DND-41 (cell line): Measurements from ENCODE around the gene PCDHA6.

ENCODE experiments used
- EZH2 ChIP-seq: IDR thresholded peaks from 3 replicates; pipeline ENCODE4 v1.6.1; 2012; ENCODE audit warnings: borderline replicate concordance, low read depth, mild to moderate bottlenecking, moderate library complexity, low read length, inconsistent platforms; ENCODE audit not compliant: severe bottlenecking
- TF ChIP-seq, protein P1 (sequence below): IDR thresholded peaks from 2 replicates; pipeline ENCODE4 v1.5.1; 2012; ENCODE audit warnings: borderline replicate concordance, low read length, moderate library complexity, mild to moderate bottlenecking; ENCODE audit not compliant: poor library complexity, severe bottlenecking; ENCODE audit errors: extremely low read depth

DNA sequence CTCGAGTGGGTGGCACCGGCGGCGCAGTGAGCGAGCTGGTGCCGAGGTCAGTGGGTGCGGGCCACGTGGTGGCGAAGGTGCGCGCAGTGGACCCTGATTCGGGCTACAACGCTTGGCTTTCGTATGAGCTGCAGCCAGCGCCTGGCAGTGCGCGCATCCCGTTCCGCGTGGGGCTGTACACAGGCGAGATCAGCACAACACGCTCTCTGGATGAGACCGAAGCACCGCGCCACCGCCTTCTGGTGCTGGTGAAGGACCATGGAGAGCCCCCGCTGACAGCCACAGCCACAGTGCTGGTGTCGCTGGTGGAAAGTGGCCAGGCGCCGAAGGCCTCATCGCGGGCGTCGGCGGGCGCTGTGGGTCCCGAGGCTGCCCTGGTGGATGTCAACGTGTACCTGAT, 4.3 kb upstream of the PCDHA6 start:
- TF ChIP-seq, protein P1, sequence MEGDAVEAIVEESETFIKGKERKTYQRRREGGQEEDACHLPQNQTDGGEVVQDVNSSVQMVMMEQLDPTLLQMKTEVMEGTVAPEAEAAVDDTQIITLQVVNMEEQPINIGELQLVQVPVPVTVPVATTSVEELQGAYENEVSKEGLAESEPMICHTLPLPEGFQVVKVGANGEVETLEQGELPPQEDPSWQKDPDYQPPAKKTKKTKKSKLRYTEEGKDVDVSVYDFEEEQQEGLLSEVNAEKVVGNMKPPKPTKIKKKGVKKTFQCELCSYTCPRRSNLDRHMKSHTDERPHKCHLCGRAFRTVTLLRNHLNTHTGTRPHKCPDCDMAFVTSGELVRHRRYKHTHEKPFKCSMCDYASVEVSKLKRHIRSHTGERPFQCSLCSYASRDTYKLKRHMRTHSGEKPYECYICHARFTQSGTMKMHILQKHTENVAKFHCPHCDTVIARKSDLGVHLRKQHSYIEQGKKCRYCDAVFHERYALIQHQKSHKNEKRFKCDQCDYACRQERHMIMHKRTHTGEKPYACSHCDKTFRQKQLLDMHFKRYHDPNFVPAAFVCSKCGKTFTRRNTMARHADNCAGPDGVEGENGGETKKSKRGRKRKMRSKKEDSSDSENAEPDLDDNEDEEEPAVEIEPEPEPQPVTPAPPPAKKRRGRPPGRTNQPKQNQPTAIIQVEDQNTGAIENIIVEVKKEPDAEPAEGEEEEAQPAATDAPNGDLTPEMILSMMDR, result no peak
- TF ChIP-seq EZH2, result no peak
